Glomerular visceral epithelial cell (primary cell): ENCODE results near the gene OR2Y1.
A peak's percentile ranks its signal among the peaks of the same experiment; 100 is the strongest.
"Not testable (repeated sequence)": the region's sequence is repeated elsewhere in the genome, so short reads cannot be mapped to it uniquely, and the experiment has no call there.

Experiments
- DNase-seq: peaks from one replicate; pipeline ENCODE4 v3.0.0-alpha.2; 2016; ENCODE audit errors: extremely low spot score

Gene OR2Y1

GRCh38 chr5:180739271-180739670 lies 587 bp downstream of the OR2Y1 start:
- DNase-seq, result no peak

GRCh38 chr5:180736536-180736935 lies 3.3 kb downstream of the OR2Y1 start:
- no peak for DNase-seq

GRCh38 chr5:180724944-180725343 lies 14.9 kb downstream of the OR2Y1 start:
- no peak for DNase-seq

- DNase-seq, result no peak
Observed at GRCh38 chr5:180723936-180724335, 15.9 kb downstream of the OR2Y1 start.

GRCh38 chr5:180720486-180720885 lies 19.4 kb downstream of the OR2Y1 start:
- DNase-seq, result no peak

- no peak for DNase-seq
Observed at GRCh38 chr5:180719781-180720180, 20.1 kb downstream of the OR2Y1 start.

- DNase-seq, result peak; percentile 20
Observed at GRCh38 chr5:180718810-180719453, 20.9 kb downstream of the OR2Y1 start.

GRCh38 chr5:180717989-180718388 lies 21.9 kb downstream of the OR2Y1 start:
- no peak for DNase-seq

- peak; percentile 18 for DNase-seq
Observed at GRCh38 chr5:180704362-180704761, 35.5 kb downstream of the OR2Y1 start.

GRCh38 chr5:180703912-180704311 lies 35.9 kb downstream of the OR2Y1 start:
- no peak for DNase-seq

GRCh38 chr5:180703371-180703770 lies 36.5 kb downstream of the OR2Y1 start:
- not testable (repeated sequence) for DNase-seq

- not testable (repeated sequence) for DNase-seq
Observed at GRCh38 chr5:180700440-180700839, 39.4 kb downstream of the OR2Y1 start.

- DNase-seq, result no peak
Observed at GRCh38 chr5:180699042-180699441, 40.8 kb downstream of the OR2Y1 start.

- DNase-seq, result no peak
Observed at GRCh38 chr5:180696116-180696515, 43.7 kb downstream of the OR2Y1 start.

GRCh38 chr5:180692429-180692828 lies 47.4 kb downstream of the OR2Y1 start:
- no peak for DNase-seq

- no peak for DNase-seq
Observed at GRCh38 chr5:180691046-180691445, 48.8 kb downstream of the OR2Y1 start.

GRCh38 chr5:180690562-180690961 lies 49.3 kb downstream of the OR2Y1 start:
- DNase-seq, result no peak

- no peak for DNase-seq
Observed at GRCh38 chr5:180689775-180690174, 50.1 kb downstream of the OR2Y1 start.
